Measurements from ENCODE around the gene MLIP.

Gene MLIP

DNA sequence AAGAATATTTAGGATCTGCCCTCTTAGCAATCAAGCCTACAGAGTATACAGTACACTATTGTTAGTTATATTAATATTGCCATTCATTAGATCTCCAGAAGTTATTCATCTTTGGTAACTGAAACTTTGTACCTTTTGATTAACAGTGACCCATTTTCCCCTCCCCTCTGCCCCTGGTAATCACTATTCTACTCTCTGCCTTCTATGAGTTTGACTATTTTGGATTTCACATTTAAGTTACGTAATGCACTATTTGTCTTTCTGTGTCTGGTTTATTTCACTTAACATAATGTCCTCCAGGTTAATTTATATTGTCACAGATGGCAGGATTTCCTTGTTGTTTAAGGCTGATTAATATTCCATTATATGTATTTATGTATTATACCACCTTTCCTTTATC, 111.0 kb downstream of the MLIP start:
- H3K9me3 ChIP-seq = no peaks in the 10 kb centered on the region
- no peaks in the 10 kb centered on the region for H3K36me3 ChIP-seq
- TF ChIP-seq, protein P1, sequence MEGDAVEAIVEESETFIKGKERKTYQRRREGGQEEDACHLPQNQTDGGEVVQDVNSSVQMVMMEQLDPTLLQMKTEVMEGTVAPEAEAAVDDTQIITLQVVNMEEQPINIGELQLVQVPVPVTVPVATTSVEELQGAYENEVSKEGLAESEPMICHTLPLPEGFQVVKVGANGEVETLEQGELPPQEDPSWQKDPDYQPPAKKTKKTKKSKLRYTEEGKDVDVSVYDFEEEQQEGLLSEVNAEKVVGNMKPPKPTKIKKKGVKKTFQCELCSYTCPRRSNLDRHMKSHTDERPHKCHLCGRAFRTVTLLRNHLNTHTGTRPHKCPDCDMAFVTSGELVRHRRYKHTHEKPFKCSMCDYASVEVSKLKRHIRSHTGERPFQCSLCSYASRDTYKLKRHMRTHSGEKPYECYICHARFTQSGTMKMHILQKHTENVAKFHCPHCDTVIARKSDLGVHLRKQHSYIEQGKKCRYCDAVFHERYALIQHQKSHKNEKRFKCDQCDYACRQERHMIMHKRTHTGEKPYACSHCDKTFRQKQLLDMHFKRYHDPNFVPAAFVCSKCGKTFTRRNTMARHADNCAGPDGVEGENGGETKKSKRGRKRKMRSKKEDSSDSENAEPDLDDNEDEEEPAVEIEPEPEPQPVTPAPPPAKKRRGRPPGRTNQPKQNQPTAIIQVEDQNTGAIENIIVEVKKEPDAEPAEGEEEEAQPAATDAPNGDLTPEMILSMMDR (IDR thresholded peaks at IDR 0.05) = no peak
- no peaks in the 10 kb centered on the region for H3K27me3 ChIP-seq
- no peak overlapping the region for H3K4me3 ChIP-seq (ENCODE audit: low read depth in 1 of 2, low read length in 1 of 2)
- no peak overlapping the region for H3K27ac ChIP-seq
- peaks cover 6 to 7% of the 10 kb centered on the region in 2 experiments for H3K4me1 ChIP-seq (ENCODE audit: control insufficient read depth in 1 of 2, insufficient read depth in 1 of 2, low read depth in 1 of 2, low read length in 1 of 2)

DNA sequence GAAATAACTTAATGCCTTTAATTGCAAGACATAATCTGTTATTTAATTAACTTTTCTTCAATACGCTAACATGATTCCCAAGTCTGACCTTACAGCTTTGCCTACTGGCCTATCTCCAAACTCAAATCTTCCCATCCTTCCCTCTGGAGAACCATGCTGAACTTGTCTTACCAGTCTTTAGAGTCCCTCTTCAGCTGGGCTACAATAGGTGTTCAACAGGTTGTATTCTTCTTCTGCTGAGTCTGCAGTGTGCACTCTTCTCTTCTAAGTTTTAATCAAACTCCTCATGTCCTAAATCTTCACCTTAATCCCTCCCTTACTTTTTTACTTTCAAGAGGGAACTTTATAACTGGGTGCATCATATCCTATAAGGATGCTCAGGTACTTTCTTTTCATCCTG, 121.5 kb downstream of the MLIP start:
- no peaks in the 10 kb centered on the region for H3K4me1 ChIP-seq (ENCODE audit: control insufficient read depth in 1 of 2, insufficient read depth in 1 of 2, low read depth in 1 of 2, low read length in 1 of 2)
- TF ChIP-seq, protein P1 (IDR thresholded peaks at IDR 0.05) = no peak

DNA sequence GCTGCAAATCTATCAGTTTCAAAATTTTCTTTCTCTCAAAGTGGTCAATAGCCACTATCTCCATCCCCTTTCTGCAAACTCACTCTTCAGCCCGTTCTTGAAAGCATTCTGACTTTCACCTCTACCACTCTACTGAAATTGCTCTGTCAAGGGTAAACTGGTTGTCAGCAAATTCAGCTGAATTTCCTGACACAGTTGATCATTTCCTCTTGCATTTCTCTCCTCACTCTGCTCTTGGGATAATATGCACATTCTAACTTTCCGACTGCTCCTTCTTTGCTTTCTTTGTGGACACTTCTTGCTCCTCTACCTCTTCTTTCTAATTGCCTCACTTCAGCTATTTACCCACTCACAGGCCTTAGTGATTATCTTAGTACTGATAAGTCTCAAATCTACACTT, 123.3 kb downstream of the MLIP start:
- Histone ChIP-seq H3K27me3 (peaks cover 8% of the 10 kb centered on the region), H3K27ac (no peak overlapping the region), H3K9me3 (no peaks in the 10 kb centered on the region), H3K4me1 (ENCODE audit: control insufficient read depth in 1 of 2, insufficient read depth in 1 of 2, low read depth in 1 of 2, low read length in 1 of 2) (no peaks in the 10 kb centered on the region), H3K4me3 (ENCODE audit: low read depth in 1 of 2, low read length in 1 of 2) (no peak overlapping the region), H3K36me3 (no peaks in the 10 kb centered on the region)
- TF ChIP-seq, protein P1 (IDR thresholded peaks at IDR 0.05) = no peak

More for the DNA sequence above, 121.5 kb downstream of the MLIP start:
- peaks cover 8% of the 10 kb centered on the region for H3K27me3 ChIP-seq
- H3K4me3 ChIP-seq (ENCODE audit: low read depth in 1 of 2, low read length in 1 of 2) = no peak overlapping the region
- H3K36me3 ChIP-seq = no peaks in the 10 kb centered on the region
- H3K9me3 ChIP-seq = no peaks in the 10 kb centered on the region
- H3K27ac ChIP-seq = no peak overlapping the region

DNA sequence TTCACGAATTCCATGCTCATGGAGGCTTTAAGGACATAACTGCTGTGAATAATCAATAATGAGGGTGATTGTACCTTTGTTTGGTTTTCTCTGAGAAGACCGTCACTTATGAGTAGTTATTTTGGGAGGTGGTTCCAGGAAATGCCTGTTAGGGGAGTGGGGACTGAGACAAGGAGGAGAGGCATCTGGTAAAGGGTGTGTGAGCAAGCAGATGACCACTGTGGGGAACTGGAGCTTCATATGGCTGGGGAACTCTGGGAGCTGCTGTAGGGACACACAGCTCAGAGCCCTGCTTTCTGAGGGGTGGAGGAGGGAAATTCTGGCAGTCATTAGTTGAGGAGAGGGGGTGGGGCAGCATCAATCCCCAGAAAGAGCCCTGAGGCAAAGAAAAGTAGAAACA, 125.7 kb downstream of the MLIP start:
- Histone ChIP-seq H3K4me3 (ENCODE audit: low read depth in 1 of 2, low read length in 1 of 2) (no peak overlapping the region), H3K36me3 (no peaks in the 10 kb centered on the region), H3K27me3 (no peaks in the 10 kb centered on the region), H3K9me3 (no peaks in the 10 kb centered on the region), H3K27ac (no peak overlapping the region), H3K4me1 (ENCODE audit: control insufficient read depth in 1 of 2, insufficient read depth in 1 of 2, low read depth in 1 of 2, low read length in 1 of 2) (no peaks in the 10 kb centered on the region)
- TF ChIP-seq, protein P1 (IDR thresholded peaks at IDR 0.05) = no peak

DNA sequence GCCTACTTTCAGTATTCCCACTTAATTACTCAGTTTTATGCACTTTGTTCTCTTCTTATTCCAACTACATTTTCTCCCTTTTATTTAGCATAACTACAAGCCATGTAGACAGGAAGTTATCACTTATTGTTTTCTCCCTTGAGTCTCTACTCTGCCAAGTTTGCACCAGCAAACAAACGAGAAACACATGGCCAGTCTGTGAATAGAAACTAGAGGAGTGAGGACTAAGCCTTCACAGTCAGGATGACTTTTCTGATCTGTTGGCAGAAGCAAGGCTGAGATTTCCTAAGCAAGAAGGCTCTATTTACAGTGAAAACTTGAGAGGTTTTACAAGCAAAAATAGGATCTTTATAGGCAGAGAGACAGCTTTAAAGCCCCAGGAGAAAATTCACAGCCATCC, 127.2 kb downstream of the MLIP start:
- no peak overlapping the region for H3K27ac ChIP-seq
- no peaks in the 10 kb centered on the region for H3K27me3 ChIP-seq
- no peaks in the 10 kb centered on the region for H3K4me1 ChIP-seq (ENCODE audit: control insufficient read depth in 1 of 2, insufficient read depth in 1 of 2, low read depth in 1 of 2, low read length in 1 of 2)
- H3K4me3 ChIP-seq (ENCODE audit: low read depth in 1 of 2, low read length in 1 of 2) = no peak overlapping the region
- no peaks in the 10 kb centered on the region for H3K9me3 ChIP-seq
- H3K36me3 ChIP-seq = no peaks in the 10 kb centered on the region
- TF ChIP-seq, protein P1 (IDR thresholded peaks at IDR 0.05) = no peak

DNA sequence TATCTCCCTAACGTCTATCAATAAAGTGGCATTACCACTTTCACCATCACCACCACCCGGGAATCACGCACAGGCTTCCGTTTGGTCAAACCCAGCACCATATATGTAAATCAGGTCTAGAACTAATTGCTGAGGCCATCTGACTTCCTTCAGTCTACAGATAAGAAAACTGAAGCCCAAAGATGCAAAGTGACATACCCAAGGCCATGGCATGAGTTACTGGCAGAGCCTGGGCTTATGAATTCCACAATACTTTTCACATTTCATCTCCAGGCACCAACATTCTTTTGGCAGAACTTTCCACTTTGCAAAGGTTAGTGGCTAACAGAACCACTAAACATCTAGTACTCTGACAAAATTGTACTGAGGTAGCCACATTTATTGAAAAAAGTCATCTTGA, 132.5 kb downstream of the MLIP start:
- Histone ChIP-seq H3K4me3 (ENCODE audit: low read depth in 1 of 2, low read length in 1 of 2) (no peak overlapping the region), H3K27ac (no peak overlapping the region), H3K4me1 (ENCODE audit: control insufficient read depth in 1 of 2, insufficient read depth in 1 of 2, low read depth in 1 of 2, low read length in 1 of 2) (no peaks in the 10 kb centered on the region), H3K36me3 (no peaks in the 10 kb centered on the region), H3K9me3 (no peaks in the 10 kb centered on the region), H3K27me3 (no peaks in the 10 kb centered on the region)
- TF ChIP-seq, protein P1 (IDR thresholded peaks at IDR 0.05) = no peak

Measured in neutrophil (primary cell).